IMR-90 (cell line): ENCODE results near the gene REC114. TPM values are rescaled to one million over a fixed set of nuclear protein-coding genes. Genes with fewer than 3 reads are reported as not detected.
A peak's percentile ranks its signal among the peaks of the same experiment; 100 is the strongest.

Source experiments
- ATAC-seq: fragments of 200-7000 bp; cut with Tn5 transposase; 2 replicates; pipeline ENCODE4 v1.9.1; 2020; ENCODE audit warnings: low read depth, mild to moderate bottlenecking, moderate library complexity
- BruUV-seq: library from RNA; stranded (reverse); fragments of 400-500 nt; replicated peaks from 2 replicates; lab custom pipeline; 2021; lab: Mats Ljungman, UMichigan
- CTCF ChIA-PET: fragments of 300-600 bp; formaldehyde crosslinking; extraction: SDS; loops from one replicate; lab custom pipeline; 2021; ENCODE audit warnings: antibody characterized with exemption; lab: Yijun Ruan, JAX
- POLR2A ChIA-PET: fragments of 300-600 bp; sonication (Branson Sonifier 250); formaldehyde crosslinking; loops from one replicate; lab custom pipeline; 2022; ENCODE audit warnings: antibody characterized with exemption; ENCODE audit not compliant: unreplicated experiment; lab: Charles Lee
- DNase-seq: peaks from one replicate; pipeline ENCODE4 v3.0.0; 2013
- H2AFZ ChIP-seq: replicated peaks from 2 replicates; pipeline ENCODE3; 2013; ENCODE audit warnings: low read length, mild to moderate bottlenecking; ENCODE audit not compliant: poor library complexity
- H2AK5ac ChIP-seq: 2 replicates; pipeline ENCODE4 v1.6.1; 2013; ENCODE audit warnings: low read depth, low read length, inconsistent platforms
- H2AK9ac ChIP-seq: replicated peaks from 2 replicates; pipeline ENCODE3; 2013; ENCODE audit warnings: mild to moderate bottlenecking, low read depth, low read length, moderate library complexity; ENCODE audit not compliant: poor library complexity
- H2BK120ac ChIP-seq: 2 replicates; pipeline ENCODE4 v1.6.1; 2013; ENCODE audit warnings: low read depth, low read length, inconsistent platforms
- H2BK15ac ChIP-seq: 3 replicates; pipeline ENCODE4 v1.6.1; 2013; ENCODE audit warnings: low read depth, low read length, inconsistent platforms
- H2BK20ac ChIP-seq: 2 replicates; pipeline ENCODE4 v1.6.1; 2013; ENCODE audit warnings: low read depth, mild to moderate bottlenecking, inconsistent platforms, low read length, moderate library complexity
- H2BK5ac ChIP-seq: 2 replicates; pipeline ENCODE4 v1.6.1; 2013; ENCODE audit warnings: mild to moderate bottlenecking, low read depth, low read length, inconsistent platforms; ENCODE audit not compliant: poor library complexity, severe bottlenecking
- H3K14ac ChIP-seq: replicated peaks from 2 replicates; pipeline ENCODE4 v1.6.1; 2013; ENCODE audit warnings: low read depth, low read length, inconsistent platforms
- H3K18ac ChIP-seq: 2 replicates; pipeline ENCODE4 v1.6.1; 2013; ENCODE audit warnings: low read depth, low read length, control low read depth
- H3K23ac ChIP-seq: 2 replicates; pipeline ENCODE4 v1.6.1; 2013; ENCODE audit warnings: low read depth, low read length, inconsistent platforms
- H3K27ac ChIP-seq: 2 replicates; pipeline ENCODE4 v1.5.1; 2013; ENCODE audit warnings: mild to moderate bottlenecking, control low read depth, low read length; ENCODE audit not compliant: insufficient read depth
- H3K27me3 ChIP-seq: 2 replicates; pipeline ENCODE4 v1.6.1; 2013; ENCODE audit warnings: low read length; ENCODE audit not compliant: control insufficient read depth, insufficient read depth
- H3K36me3 ChIP-seq: 2 replicates; pipeline ENCODE4 v1.6.1; 2013; ENCODE audit warnings: low read length, mixed read lengths; ENCODE audit not compliant: control insufficient read depth, insufficient read depth
- H3K4ac ChIP-seq: 2 replicates; pipeline ENCODE4 v1.6.1; 2013; ENCODE audit warnings: low read depth, low read length, inconsistent platforms
- H3K4me1 ChIP-seq: 2 replicates; pipeline ENCODE4 v1.6.1; 2013; ENCODE audit warnings: low read length, mixed read lengths; ENCODE audit not compliant: control insufficient read depth, insufficient read depth
- H3K4me2 ChIP-seq: 2 replicates; pipeline ENCODE4 v1.6.1; 2013; ENCODE audit warnings: low read depth, mild to moderate bottlenecking, control low read depth, low read length, moderate library complexity
- H3K4me3 ChIP-seq: 2 replicates; pipeline ENCODE4 v1.5.1; 2013; ENCODE audit warnings: low read depth, mild to moderate bottlenecking, control low read depth, low read length, moderate library complexity; ENCODE audit not compliant: insufficient read depth
- H3K56ac ChIP-seq: 2 replicates; pipeline ENCODE4 v1.6.1; 2013; ENCODE audit warnings: low read length, inconsistent platforms; ENCODE audit not compliant: insufficient read depth; ENCODE audit errors: extremely low read depth
- H3K79me1 ChIP-seq, 2 experiments: 2 replicates each; pipeline ENCODE4 v1.6.1; 2013; ENCODE audit warnings: low read length in 2 of 2, inconsistent platforms in 1 of 2, low read depth in 1 of 2
- H3K9ac ChIP-seq: 2 replicates; pipeline ENCODE4 v1.6.1; 2013; ENCODE audit warnings: low read depth, low read length, control low read depth
- H3K9me1 ChIP-seq: 2 replicates; pipeline ENCODE4 v1.6.1; 2013; ENCODE audit warnings: low read length, inconsistent platforms; ENCODE audit not compliant: insufficient read depth
- H3K9me3 ChIP-seq: 2 replicates; pipeline ENCODE4 v1.6.1; 2013; ENCODE audit warnings: low read length; ENCODE audit not compliant: control insufficient read depth, insufficient read depth
- H4K20me1 ChIP-seq: 2 replicates; pipeline ENCODE4 v1.6.1; 2013; ENCODE audit warnings: low read length, inconsistent platforms; ENCODE audit not compliant: insufficient read depth
- H4K5ac ChIP-seq: 2 replicates; pipeline ENCODE4 v1.6.1; 2013; ENCODE audit warnings: mild to moderate bottlenecking, low read depth, low read length, control low read depth
- H4K8ac ChIP-seq, 2 experiments: 2 replicates each; pipeline ENCODE4 v1.6.1; 2013; ENCODE audit warnings: low read depth in 2 of 2, low read length in 2 of 2, control low read depth in 1 of 2, inconsistent platforms in 1 of 2
- H4K91ac ChIP-seq: 2 replicates; pipeline ENCODE4 v1.6.1; 2013; ENCODE audit warnings: low read depth, low read length, inconsistent platforms; ENCODE audit not compliant: insufficient read depth
- CHD1 ChIP-seq: IDR thresholded peaks from 2 replicates; pipeline ENCODE4 v1.6.1; 2012; ENCODE audit warnings: low read depth, low read length, improper control_type of control experiment
- MAFK ChIP-seq: IDR thresholded peaks from 2 replicates; pipeline ENCODE4 v1.6.1; 2012; ENCODE audit warnings: low read depth, low read length, improper control_type of control experiment
- POLR2A ChIP-seq: IDR thresholded peaks from 2 replicates; pipeline ENCODE4 v1.6.1; 2012; ENCODE audit warnings: mild to moderate bottlenecking, low read depth, low read length
- RFX5 ChIP-seq: IDR thresholded peaks from 2 replicates; pipeline ENCODE4 v1.8.0; 2012; ENCODE audit warnings: low read depth, mild to moderate bottlenecking, low read length, moderate library complexity
- SMC3 ChIP-seq: fragments of 150-350 bp; IDR thresholded peaks from 2 replicates; pipeline ENCODE4 v1.6.1; 2016; ENCODE audit warnings: low read depth, mild to moderate bottlenecking, antibody characterized with exemption, low read length, moderate library complexity
- WGBS, 2 experiments: methylation state at CpG; one replicate each; pipeline versions ENCODE4 v1.1.5 to v1.1.7; 2013; ENCODE audit warnings: missing lambda C conversion rate in 2 of 2; ENCODE audit not compliant: insufficient read length in 1 of 2; ENCODE audit errors: extremely low coverage in 2 of 2; 5-methylcytosine and 5-hydroxymethylcytosine counted together
- dilution Hi-C: fragments of 300-500 bp; cut with HindIII; formaldehyde crosslinking; loops from one replicate; pipeline ENCODE4 v1.14.3; 2018; ENCODE audit warnings: low sequenced_read_pairs; ENCODE audit not compliant: unreplicated experiment
- in situ Hi-C: fragments of 300-500 bp; cut with MboI; formaldehyde crosslinking; loops from 3 replicates; pipeline ENCODE4 v1.14.3; 2019; ENCODE audit warnings: low sequenced_read_pairs, inconsistent platforms, mixed read lengths
- intact Hi-C: fragments of 100-400 bp; cut with micrococcal nuclease; formaldehyde crosslinking; loops from 2 replicates; pipeline ENCODE4 v1.10.0; 2022
- polyA plus RNA-seq, 3 experiments: library from polyadenylated mRNA; depleted of rRNA; stranded (reverse); fragments of >200 nt; gene quantifications; 2 replicates each; pipeline ENCODE4 v1.2.3, GENCODE V29; 2012; ENCODE audit warnings: low replicate concordance in 1 of 3
- total RNA-seq: library from RNA; depleted of rRNA; stranded (reverse); fragments of >200 nt; gene quantifications from 2 replicates; pipeline ENCODE4 v1.2.3, GENCODE V29; 2012
- TF ChIP-seq, protein P1 (sequence below): fragments of 150-350 bp; IDR thresholded peaks from 2 replicates; pipeline ENCODE4 v1.6.1; 2016; ENCODE audit warnings: low read depth, mild to moderate bottlenecking, low read length, moderate library complexity, borderline replicate concordance

Gene REC114
- total and polyA plus RNA-seq, 2 of the 4 experiments (the other 2 are of a cell fraction), result not detected

DNA sequence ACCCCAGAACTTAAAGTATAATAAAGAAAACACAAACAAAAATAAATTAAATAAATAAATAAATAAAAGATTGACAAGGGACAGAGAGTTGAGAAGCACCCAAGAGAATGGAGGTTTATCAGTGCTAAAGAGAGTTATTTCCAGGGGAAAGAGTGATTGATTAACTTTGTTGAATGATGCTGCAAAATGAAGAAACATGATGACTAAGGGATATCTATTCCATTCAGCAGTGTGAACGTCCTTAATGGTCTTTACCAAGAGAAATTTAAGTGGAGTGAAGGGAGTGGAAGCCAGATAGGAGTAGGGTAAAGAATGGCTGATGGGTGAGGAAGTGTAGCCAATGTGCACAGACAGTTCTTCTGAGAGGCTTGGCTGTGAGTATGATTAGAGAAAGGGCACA, 11.1 kb downstream of the REC114 start:
- dilution Hi-C loops (no loop called here), in situ Hi-C loops (no loop called here), intact Hi-C loops (no loop called here)
- H2AK9ac ChIP-seq, result no peak overlapping the region
- H3K23ac ChIP-seq, result no peak overlapping the region
- H4K20me1 ChIP-seq, result no peaks in the 10 kb centered on the region
- H2BK120ac ChIP-seq, result no peak overlapping the region
- no peak overlapping the region for H4K5ac ChIP-seq
- no peak overlapping the region for H4K8ac ChIP-seq
- WGBS, 2 experiments, result no CpG with 5 or more reads among the region's 1 CpG
- H3K27me3 ChIP-seq, result peaks cover 8% of the 10 kb centered on the region
- no TSS peak for BruUV-seq
- H3K9me1 ChIP-seq, result no peaks in the 10 kb centered on the region
- H3K18ac ChIP-seq, result no peak overlapping the region
- ATAC-seq (no peak), DNase-seq (no peak)
- H3K36me3 ChIP-seq, result no peaks in the 10 kb centered on the region
- H3K4me1 ChIP-seq, result no peaks in the 10 kb centered on the region
- H3K27ac ChIP-seq, result no peak overlapping the region
- H2BK15ac ChIP-seq, result no peak overlapping the region
- no peak overlapping the region for H3K4me2 ChIP-seq
- no peak overlapping the region for H3K14ac ChIP-seq
- H2BK5ac ChIP-seq, result no peak overlapping the region
- no peak overlapping the region for H3K9ac ChIP-seq
- no peak overlapping the region for H3K56ac ChIP-seq
- no peak overlapping the region for H2AK5ac ChIP-seq
- H3K9me3 ChIP-seq, result no peaks in the 10 kb centered on the region
- H3K4me3 ChIP-seq, result no peak overlapping the region
- TF ChIP-seq SMC3 (no peak), CHD1 (no peak), MAFK (peak; percentile 72), POLR2A (no peak), RFX5 (no peak)
- TF ChIP-seq, protein P1, sequence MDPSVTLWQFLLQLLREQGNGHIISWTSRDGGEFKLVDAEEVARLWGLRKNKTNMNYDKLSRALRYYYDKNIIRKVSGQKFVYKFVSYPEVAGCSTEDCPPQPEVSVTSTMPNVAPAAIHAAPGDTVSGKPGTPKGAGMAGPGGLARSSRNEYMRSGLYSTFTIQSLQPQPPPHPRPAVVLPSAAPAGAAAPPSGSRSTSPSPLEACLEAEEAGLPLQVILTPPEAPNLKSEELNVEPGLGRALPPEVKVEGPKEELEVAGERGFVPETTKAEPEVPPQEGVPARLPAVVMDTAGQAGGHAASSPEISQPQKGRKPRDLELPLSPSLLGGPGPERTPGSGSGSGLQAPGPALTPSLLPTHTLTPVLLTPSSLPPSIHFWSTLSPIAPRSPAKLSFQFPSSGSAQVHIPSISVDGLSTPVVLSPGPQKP, result no peak
- H4K91ac ChIP-seq, result no peak overlapping the region
- POLR2A ChIA-PET, result no interaction called here
- CTCF ChIA-PET, result no interaction called here
- H2AFZ ChIP-seq, result no peak overlapping the region
- no peak overlapping the region for H3K4ac ChIP-seq
- H3K79me1 ChIP-seq, result no peaks in the 10 kb centered on the region
- no peak overlapping the region for H2BK20ac ChIP-seq
